H1 (cell line): ENCODE results near the gene IGSF23.

Experiments used
- ATF2 ChIP-seq: IDR thresholded peaks from 2 replicates; pipeline ENCODE4 v1.6.1; 2012; ENCODE audit warnings: low read length, inconsistent platforms
- CEBPB ChIP-seq: IDR thresholded peaks from 2 replicates; pipeline ENCODE4 v1.6.1; 2012; ENCODE audit warnings: low read depth, low read length
- CHD2 ChIP-seq: IDR thresholded peaks from 2 replicates; pipeline ENCODE4 v1.6.1; 2012; ENCODE audit warnings: low read length, improper control_type of control experiment
- CTCF ChIP-seq, 3 experiments: IDR thresholded peaks; 1 replicate in 2 of 3; 2 replicates in 1 of 3; pipeline versions ENCODE4 v1.5.1 to v1.6.1; 2011; ENCODE audit warnings: low read length in 3 of 3, mild to moderate bottlenecking in 3 of 3, inconsistent platforms in 2 of 3, low read depth in 1 of 3, moderate library complexity in 1 of 3; ENCODE audit not compliant: insufficient read depth in 1 of 3; ENCODE audit errors: control extremely low read depth in 1 of 3
- FOSL1 ChIP-seq: IDR thresholded peaks from 2 replicates; pipeline ENCODE4 v1.6.1; 2011; ENCODE audit warnings: mild to moderate bottlenecking, low read depth, low read length, moderate library complexity; ENCODE audit not compliant: insufficient read depth
- POU5F1 ChIP-seq: IDR thresholded peaks from 2 replicates; pipeline ENCODE4 v1.6.1; 2011; ENCODE audit warnings: low read depth, mild to moderate bottlenecking, low read length, moderate library complexity
- RAD21 ChIP-seq, 2 experiments: IDR thresholded peaks in 1 of 2; conservative IDR thresholded peaks in 1 of 2; 2 replicates each; pipeline ENCODE4 v1.6.1; 2011; ENCODE audit warnings: low read depth in 2 of 2, low read length in 2 of 2, improper control_type of control experiment in 1 of 2, inconsistent platforms in 1 of 2, mild to moderate bottlenecking in 1 of 2, moderate library complexity in 1 of 2
- SRF ChIP-seq: IDR thresholded peaks from 2 replicates; pipeline ENCODE4 v1.6.1; 2011; ENCODE audit warnings: mild to moderate bottlenecking, low read depth, low read length, moderate library complexity
- USF2 ChIP-seq: IDR thresholded peaks from 2 replicates; pipeline ENCODE4 v1.6.1; 2011; ENCODE audit warnings: low read length, improper control_type of control experiment
- YY1 ChIP-seq: IDR thresholded peaks from 2 replicates; pipeline ENCODE4 v1.6.1; 2011; ENCODE audit warnings: low read depth, mild to moderate bottlenecking, low read length

- TF ChIP-seq CTCF (IDR thresholded peaks at IDR 0.05; ENCODE audit: control extremely low read depth in 1 of 3, insufficient read depth in 1 of 3, low read depth in 1 of 3, low read length in 3 of 3) (no peak), ATF2 (no peak), RAD21 (IDR thresholded peaks at IDR 0.05 in 1 of 2, conservative IDR thresholded peaks at IDR 0.05 in 1 of 2; ENCODE audit: low read depth in 2 of 2, low read length in 2 of 2) (no peak), USF2 (no peak), CHD2 (no peak), FOSL1 (no peak), POU5F1 (no peak), CEBPB (no peak), SRF (no peak), YY1 (no peak)
Measured at GRCh38 chr19:44588771-44589112, 24.6 kb upstream of the IGSF23 start.
